ENCODE measurements around the gene CTNNBL1.
"Not testable (repeated sequence)": the region's sequence is repeated elsewhere in the genome, so short reads cannot be mapped to it uniquely, and the experiment has no call there.

CTNNBL1 gene, protein sequence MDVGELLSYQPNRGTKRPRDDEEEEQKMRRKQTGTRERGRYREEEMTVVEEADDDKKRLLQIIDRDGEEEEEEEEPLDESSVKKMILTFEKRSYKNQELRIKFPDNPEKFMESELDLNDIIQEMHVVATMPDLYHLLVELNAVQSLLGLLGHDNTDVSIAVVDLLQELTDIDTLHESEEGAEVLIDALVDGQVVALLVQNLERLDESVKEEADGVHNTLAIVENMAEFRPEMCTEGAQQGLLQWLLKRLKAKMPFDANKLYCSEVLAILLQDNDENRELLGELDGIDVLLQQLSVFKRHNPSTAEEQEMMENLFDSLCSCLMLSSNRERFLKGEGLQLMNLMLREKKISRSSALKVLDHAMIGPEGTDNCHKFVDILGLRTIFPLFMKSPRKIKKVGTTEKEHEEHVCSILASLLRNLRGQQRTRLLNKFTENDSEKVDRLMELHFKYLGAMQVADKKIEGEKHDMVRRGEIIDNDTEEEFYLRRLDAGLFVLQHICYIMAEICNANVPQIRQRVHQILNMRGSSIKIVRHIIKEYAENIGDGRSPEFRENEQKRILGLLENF

DNA sequence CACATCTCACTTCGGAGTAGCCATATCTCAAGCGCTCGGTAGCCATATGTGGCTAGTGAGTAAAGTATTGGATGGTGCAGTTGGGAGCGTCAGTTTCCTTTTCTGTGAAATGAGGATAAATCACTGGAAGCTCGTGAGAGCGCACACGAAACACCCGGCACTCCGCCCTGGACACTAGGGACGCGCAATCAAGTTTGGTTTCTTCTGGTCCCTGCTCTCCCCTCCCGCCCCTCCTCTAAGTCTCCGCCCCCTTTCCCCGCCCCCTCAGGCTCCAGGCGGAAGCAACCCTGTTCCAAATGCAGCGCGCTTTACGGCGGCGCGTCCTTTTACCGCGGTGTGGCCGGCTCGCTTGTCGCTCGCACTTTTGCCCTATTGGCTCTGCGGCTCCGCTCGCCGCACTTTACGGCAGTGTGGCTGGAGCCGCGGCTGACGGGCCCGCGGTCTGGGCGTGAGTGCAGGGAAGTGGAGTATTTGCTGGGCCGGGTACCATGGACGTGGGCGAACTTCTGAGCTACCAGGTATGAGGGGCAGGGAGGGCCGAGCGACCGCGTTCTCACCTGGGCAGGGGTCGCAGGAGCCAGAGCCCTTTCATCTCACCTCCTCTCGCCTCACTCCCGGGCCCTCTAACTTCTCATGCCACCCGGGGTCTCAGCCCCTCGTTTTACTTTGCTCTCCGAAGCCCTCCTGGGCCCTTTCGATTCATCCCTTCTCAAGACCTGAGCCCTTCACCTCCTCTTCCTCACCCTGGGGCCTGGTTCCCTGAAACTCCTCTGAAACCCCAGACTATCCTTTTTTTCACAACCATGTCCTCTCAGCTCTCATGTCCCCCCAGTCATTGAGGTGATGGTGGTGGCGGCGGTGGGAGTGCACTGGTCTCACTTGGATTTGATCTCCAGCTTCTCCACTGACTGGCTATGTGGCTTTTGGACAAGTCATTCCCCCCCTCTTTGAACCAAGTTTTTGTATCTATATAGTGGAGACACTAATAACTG lies at the start of gene CTNNBL1:
Gene CTNNBL1, plus strand, starts transcription at position 396 of the 992 bp plus-strand sequence. Its CDS starts 93 bp downstream, at position 489.
- DNase-seq (ENCODE audit: low read depth) = peak; percentile 93

DNA sequence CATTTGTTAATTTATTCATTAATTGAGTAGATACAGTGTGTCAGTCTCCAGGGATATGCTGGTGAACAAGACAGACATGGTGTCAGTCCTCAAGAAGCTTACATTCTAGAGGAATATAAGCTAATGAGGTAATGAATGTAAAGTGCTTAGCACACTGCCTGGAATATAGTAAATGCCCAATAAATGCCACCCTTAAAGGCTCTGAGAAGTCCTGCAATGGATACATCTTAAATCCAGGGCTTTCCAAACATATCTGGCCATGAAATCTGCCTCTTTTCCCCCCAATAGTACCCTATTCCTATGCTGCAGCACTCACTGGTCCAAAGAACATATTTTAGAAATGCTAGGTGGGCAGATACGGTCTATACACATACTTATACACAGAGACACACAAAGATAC lies 49.2 kb upstream of the CTNNBL1 start:
- no peak for DNase-seq (ENCODE audit: low read depth)

GRCh38 chr20:37647946-37648345 lies 45.9 kb upstream of the CTNNBL1 start:
- no peak for DNase-seq (ENCODE audit: low read depth)

GRCh38 chr20:37649017-37649416 lies 44.8 kb upstream of the CTNNBL1 start:
- DNase-seq (ENCODE audit: low read depth) = no peak

GRCh38 chr20:37649676-37650370 lies 44.0 kb upstream of the CTNNBL1 start:
- no peak for DNase-seq (ENCODE audit: low read depth)

DNA sequence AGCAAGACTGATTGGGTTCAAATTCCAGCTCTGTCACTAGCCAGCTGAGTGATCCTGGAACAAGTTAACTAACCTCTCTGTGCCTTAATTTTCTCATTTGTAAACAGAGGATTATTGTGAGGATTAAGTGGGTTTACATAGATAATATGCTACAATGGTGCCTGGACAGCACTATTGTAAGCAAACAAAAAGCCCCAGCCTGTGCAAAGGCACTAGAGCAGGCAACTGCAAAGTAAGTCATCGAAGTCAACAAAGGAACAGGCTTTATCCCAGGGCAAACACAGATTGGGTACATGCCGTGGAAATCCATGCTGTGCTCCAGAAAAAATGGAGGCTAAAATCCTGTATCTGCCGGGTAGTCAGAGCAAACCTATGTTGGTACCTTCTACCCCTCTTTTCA lies 43.2 kb upstream of the CTNNBL1 start:
- no peak for DNase-seq (ENCODE audit: low read depth)

DNA sequence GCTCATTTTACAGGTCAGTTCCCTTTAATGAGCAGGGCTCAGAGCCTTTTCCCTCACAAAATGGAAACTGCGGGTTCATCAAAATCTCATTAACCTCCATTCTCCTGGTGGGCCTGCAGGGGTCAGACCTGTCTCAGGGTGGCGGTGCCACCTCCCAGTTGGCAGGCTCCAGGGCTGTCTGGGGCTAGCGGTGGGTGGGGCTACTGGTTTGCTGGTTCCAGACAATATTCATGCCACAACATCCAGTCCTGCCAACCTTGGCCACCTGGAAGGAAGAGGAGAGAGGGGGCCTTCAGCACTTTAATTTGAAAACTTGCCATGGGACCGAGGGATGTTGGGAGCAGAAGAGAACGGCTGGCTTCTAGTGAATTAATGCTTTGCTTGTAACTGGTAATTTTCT lies 41.9 kb upstream of the CTNNBL1 start:
- no peak for DNase-seq (ENCODE audit: low read depth)

- DNase-seq (ENCODE audit: low read depth) = no peak
Observed at GRCh38 chr20:37656945-37657344, 36.9 kb upstream of the CTNNBL1 start.

GRCh38 chr20:37657924-37658804 lies 35.7 kb upstream of the CTNNBL1 start:
- DNase-seq (ENCODE audit: low read depth) = no peak

- no peak for DNase-seq (ENCODE audit: low read depth)
Observed at GRCh38 chr20:37661519-37661918, 32.3 kb upstream of the CTNNBL1 start.

DNA sequence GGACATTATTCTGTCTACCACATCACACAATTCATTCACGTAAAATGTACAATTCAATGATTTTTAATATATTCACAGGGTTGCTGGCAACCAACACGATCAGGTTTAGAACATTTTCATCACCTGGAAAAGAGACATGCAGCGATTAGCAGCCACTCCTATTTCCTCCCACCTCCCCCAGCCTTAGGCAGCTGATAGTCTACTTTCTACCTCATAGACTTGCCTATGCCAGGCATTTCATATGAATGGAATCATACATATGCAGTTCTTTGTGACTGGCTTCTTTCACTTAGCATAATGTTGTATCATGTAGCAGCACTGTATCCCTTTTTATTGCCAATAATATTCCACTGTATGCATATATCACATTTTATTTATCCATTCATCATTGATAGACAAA lies 31.5 kb upstream of the CTNNBL1 start:
- DNase-seq (ENCODE audit: low read depth) = no peak

DNA sequence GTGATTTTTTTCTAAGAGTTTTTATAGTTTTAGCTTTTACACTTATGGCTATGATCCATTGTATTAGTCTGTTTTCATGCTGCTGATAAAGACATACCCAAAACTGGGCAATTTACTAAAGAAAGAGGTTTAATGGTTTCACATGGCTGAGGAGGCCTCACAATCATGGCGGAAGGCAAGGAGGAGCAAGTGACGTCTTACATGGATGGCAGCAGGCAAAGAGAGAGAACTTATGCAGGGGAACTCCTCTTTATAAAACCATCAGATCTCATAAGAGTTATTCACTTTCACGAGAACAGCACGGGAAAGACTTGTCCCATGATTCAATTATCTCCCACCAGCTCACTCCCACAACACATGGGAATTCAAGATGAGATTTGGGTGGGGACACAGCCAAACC lies 29.2 kb upstream of the CTNNBL1 start:
- not testable (repeated sequence) for DNase-seq (ENCODE audit: low read depth)

DNA sequence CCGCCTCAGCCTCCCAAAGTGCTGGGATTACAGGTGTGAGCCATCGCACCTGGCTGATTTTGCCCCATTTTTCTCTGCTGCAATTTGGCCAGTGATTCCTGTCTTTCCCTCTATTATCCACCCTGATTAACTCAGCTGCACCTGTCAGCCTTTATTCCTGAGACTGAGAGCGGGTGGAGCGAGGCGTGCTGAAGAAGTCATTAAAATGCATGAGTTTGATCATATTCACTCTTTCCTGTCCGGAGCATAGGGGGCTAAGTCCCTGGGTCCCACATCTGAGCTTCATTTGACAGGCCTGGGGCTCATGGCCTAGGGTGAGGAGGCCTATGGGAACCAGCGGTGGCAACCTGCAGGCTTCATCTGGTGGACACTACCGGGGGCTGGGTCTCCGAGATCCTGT lies 25.7 kb upstream of the CTNNBL1 start:
- DNase-seq (ENCODE audit: low read depth) = no peak

DNA sequence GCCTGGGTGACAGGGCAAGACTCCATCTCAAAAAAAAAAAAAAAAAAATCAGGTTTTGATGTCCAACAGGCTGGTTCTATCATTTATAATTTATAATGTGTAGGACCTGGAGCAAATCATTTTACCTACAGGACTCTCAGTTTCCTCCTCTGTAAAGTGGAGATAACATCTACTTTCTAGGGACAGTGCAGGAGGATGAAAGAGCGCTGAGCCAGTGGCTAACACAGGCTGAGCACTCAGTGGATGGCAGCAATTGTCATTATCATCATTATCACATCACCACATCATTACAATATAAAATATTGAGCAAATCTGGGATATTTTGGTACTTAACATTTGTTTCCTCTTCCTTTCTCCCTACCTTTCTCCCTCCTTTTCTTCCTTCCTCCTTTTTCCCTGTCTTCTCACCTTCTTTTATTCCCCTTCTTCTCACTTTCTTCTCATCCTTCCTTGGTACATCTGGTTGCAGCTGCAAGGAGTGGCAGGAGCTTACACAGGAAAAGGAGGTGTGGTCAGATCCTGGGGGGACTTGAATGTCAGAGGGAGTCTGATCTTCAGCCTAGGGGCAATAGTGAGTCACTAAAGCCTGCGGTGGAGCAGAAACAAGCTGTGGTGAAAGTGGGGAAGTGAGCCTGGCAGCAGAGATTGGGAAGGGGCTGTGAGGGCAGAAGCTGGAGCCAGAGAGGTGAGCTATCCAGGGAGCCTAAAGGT lies 24.6 kb upstream of the CTNNBL1 start:
- no peak for DNase-seq (ENCODE audit: low read depth)

DNA sequence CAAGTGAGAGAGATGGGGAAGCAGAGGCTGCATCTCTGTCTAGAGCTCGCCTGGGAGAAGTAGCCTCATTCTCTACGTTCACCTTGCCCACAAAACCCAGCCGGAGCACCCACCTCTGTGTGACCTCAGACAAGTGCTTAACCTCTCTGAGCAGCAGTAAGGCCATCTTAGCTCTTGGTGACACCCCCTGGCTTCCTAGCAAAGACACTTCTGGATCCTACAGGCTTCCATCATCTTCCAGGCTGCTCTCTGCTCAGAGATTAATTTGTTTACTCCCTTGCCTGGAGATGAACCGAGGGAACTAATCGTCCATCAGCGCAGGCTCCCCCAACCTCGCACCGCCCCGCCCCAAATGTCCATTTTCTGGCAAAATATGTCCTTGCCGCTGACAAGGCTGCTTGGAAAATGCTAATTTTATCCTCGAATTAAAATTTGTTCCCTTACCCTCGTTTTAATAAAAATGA lies 24.0 kb upstream of the CTNNBL1 start:
- no peak for DNase-seq (ENCODE audit: low read depth)

GRCh38 chr20:37670351-37670791 lies 23.5 kb upstream of the CTNNBL1 start:
- no peak for DNase-seq (ENCODE audit: low read depth)

- no peak for DNase-seq (ENCODE audit: low read depth)
Observed at GRCh38 chr20:37672143-37672542, 21.7 kb upstream of the CTNNBL1 start.

DNA sequence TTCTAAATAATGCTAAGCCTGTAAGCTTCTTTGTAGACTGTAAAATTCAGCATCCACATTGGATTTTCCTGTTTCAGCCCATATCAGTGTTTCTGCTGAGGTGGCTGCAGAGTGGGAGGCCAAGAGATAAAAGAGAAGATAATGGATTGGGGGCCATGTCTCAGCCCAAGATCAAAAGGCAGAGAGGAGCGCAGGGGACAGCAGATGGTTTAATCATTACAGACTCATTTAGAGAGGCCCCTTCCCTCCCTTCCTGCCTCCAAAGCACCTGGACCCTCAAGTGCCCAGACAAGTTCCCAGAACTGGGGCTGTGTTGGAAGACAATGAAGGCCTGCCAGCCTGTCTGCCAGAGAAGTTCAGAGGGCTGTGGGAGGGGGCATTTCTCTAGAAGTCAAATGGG lies 20.4 kb upstream of the CTNNBL1 start:
- no peak for DNase-seq (ENCODE audit: low read depth)

GRCh38 chr20:37676440-37676839 lies 17.4 kb upstream of the CTNNBL1 start:
- no peak for DNase-seq (ENCODE audit: low read depth)

Data from HS-27A (cell line).